Sciatic nerve (tissue), 2 donors: ENCODE data around the gene ATG101. TPM values are rescaled to one million over a fixed set of nuclear protein-coding genes. Genes with fewer than 3 reads are reported as not detected.

Experiments
- ATAC-seq: fragments of 200-7000 bp; cut with Tn5 transposase; one replicate; pipeline ENCODE4 v1.9.1; 2020; ENCODE audit warnings: mild to moderate bottlenecking, moderate library complexity
- DNase-seq: peaks from one replicate; pipeline ENCODE4 v3.0.0-alpha.2; 2020; ENCODE audit warnings: low spot score
- intact Hi-C: fragments of 100-400 bp; cut with DNase I; formaldehyde crosslinking; loops from one replicate; pipeline ENCODE4 v1.14.2; 2022
- total RNA-seq: library from RNA; stranded (reverse); fragmentation: NEBNext Ultra II Directional; extraction: Animal tissue kit (Norgen Biotek cat#: 25700); gene quantifications from one replicate; pipeline ENCODE4 v1.2.1, GENCODE V29; 2021
- donor health status: DM: no; HTN: no; CAD: no.
- donor health status: DM: no; HTN: no; CAD: no.

The ATG101 gene
- total RNA-seq, 1 donor from 2014 or later: 28.2 TPM

DNA sequence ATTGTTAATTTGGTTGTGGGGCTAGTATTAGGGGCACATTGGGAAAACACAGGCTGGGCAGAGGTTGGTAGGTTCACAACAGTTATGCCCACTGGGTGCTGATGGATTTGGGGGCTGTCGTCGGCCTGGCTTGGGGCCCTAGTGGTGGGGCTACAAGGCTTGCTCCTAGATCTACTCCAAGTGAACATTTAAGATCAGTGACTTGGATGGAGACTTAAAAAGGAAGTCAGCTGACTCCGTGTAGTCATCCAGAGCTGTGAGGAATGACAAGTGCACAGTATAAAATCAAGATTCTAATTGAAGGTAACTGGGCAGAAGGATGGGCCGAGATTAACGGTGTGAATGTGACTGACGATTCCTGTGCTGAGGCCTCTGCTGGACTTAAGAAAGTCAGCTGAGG lies 31.3 kb upstream of the ATG101 start:
- intact Hi-C loops: no loop called here
- DNase-seq: no peak
- peak; percentile 9 for ATAC-seq

DNA sequence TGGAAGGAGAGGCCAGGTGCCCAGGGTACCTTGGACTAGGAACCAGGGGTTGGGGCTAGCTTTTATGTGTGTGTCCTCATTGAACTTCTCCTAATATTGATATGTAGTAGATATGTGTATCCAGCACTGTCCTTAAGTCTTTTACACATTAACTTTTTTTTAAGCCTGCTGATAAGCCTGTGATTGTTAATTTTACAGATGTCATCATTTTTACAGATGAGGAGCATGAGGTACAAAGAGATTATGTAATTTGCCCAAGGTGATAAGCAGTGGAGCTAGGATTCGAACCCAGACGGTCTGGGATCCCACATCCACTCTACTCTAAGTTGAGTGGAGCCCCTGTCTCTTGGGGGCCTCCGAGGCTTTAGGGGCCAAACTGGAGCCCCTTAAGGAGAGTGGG lies 28.7 kb upstream of the ATG101 start:
- DNase-seq (no peak), ATAC-seq (no peak)
- intact Hi-C loops: no loop called here

DNA sequence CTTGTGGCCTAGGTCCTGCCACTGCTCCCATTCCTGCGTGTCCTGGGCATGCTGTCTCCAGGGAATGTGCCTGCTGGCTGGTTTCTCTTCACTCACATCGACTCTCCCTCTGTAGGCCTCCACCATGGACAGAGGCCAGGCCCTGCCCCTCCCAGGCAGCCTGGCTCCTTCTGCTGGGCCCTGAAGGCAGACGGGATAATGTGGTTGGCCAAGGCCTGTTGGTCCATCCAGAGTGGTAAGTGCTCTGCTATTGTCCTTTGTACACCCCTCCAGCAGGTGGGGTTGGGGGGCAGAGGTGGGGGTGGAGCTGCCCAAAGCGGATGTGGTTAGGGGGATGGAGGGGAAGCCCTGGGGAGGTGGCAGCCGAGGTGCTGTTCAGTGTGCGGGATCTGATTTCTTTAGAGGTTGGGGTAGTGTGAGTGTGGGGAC lies 28.1 kb upstream of the ATG101 start:
- ATAC-seq: no peak
- intact Hi-C loops: no loop called here
- no peak for DNase-seq

DNA sequence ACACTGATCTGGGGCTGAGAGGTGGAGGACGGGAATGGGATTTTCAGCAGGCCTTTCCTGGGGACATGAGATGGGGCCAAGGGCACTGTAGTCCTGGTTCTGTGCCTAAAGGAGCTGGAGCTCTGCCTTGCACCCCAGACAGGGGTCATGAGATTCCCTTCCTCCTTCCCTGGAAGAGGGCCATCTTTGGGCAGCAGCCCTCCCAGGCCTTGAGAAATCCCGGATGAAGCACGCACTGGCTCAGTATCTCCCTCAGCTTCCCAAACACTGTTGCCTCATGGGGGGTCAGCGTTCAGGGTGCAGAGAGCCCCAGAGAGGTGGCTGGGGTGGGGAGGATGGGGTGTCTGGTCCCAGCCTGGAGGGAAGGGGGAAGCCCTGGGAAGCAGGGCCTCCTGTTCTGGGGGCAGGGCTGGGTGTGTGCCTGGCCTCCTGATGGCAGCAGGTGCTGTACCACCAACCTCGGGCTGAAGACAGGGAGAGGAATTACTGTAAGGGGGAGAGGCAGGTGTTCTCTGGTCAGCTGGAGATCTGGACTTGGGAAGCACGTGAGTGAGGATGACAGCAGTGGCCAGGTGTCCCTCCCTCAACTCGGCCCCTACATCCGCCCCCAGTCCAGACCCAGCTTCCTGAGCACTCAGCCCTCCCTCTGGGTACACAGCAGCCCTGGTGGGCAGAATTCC lies 26.9 kb upstream of the ATG101 start:
- ATAC-seq (no peak), DNase-seq (no peak)
- intact Hi-C loops: no loop called here

DNA sequence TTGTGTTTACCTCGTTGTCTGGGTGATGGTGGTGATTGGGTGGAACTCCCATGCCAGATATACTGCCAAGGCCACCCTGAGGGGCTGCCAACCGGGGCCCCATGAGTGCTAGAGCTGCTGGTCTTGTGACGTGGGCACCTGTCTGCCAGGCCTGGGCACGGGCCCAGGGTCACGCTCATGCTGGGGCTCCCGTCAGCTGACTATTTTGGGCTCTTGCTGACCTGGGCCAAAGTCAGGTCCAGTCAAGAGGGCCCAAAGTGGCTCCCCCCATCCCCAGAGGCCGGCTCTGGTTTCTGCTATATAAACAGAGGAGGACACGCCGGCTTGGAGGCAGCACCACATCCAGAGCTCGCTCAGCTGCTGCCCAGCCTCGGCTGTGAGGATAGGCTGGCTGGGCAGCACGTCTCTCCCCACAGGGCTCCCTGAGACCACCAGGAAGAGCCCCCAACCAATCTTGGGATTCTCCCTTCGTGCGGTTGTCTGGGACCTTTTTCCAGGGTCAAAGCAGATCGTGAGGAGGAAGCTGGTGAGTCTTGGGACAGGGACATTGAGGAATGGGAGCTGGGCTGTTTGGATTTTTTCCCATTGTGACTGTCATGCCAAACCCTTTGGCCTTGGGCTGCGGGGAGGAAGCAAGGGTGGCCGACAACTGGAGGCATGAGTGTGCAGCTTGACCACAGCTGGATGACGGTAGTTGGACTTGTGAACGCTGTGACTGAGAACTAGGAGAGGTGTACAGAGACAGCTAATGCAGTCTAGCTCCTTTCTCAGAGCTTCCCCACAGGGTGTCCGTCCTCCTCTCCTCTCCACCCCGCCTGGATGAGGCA lies 26.2 kb upstream of the ATG101 start:
- peak; percentile 10 for ATAC-seq
- DNase-seq: no peak
- intact Hi-C loops: no loop called here

DNA sequence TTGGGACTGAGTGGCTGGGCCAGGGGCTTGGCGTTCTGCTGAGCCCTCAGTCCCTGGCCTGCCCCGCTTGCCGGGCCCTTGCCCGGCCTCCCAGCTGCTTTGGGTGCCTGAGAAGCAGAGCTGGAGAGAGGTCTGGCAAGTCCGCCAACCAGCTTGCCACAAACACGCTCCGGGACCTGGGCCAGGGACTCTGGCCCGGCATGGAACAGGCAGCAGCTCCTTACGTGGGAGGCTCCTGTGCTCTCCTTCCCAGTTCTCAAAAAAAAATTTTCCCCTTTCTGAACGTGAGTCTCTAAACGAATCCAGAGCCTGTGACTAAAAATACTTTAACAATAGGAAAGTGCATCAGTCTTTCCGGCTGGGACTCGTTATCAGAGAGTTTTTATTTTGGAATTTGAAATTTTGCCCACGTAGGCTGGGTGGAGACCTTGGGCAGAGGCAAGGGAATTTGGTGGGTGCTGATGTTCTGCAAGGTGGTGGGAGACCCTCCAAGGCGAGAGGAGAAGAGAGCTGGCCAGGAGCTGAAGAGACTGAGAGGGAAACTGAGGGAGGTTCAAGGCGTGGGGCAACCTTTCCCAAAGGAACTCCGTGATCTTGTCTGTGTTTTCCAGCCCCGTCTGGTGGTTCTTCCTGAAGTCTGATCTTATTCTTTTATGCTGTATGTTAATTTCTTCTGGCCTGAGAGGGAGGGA lies 25.3 kb upstream of the ATG101 start:
- intact Hi-C loops: no loop called here
- DNase-seq (peak; percentile 85), ATAC-seq (peak; percentile 78)

DNA sequence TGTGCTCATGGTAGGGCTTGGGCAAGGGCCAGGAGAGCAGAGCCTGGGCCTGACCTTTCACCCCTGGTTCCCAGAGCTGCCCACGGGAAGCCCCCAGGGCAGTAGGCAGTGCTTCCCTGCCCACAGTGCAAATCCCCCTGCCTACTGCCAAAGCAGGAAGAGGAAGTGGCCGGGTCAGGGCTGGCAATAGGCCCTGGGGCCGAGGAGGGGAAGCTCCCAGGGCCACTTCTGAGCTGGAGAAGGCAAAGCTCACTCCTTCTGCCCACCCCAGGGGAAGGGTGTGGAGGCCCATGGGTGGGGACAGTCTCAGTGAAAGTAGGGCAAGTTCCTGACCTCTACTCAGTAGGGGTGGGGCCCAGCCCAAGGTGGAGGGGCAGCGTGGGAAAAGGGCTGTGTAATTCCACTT lies 24.0 kb upstream of the ATG101 start:
- no peak for DNase-seq
- intact Hi-C loops: no loop called here
- ATAC-seq: peak; percentile 6

DNA sequence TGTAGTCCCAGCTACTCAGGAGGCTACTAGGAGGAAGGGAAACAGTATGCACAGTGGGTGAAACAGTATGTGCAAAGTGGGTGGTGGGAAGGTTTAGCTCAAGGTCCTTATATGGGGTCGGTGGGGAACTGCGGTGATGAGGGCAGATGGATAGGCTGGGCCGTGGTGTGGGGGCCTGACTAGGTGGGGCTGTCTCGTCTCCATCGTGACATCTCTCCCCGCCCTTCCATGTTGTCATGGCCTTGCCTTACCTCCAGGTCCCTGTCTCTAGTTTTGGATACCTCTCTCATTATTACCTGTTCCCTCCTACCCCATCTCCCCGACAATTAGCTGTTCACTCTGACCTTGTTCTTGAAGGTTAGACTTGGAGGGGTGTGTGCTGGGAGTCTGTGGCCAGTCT lies 22.9 kb upstream of the ATG101 start:
- intact Hi-C loops: no loop called here
- ATAC-seq (no peak), DNase-seq (no peak)

DNA sequence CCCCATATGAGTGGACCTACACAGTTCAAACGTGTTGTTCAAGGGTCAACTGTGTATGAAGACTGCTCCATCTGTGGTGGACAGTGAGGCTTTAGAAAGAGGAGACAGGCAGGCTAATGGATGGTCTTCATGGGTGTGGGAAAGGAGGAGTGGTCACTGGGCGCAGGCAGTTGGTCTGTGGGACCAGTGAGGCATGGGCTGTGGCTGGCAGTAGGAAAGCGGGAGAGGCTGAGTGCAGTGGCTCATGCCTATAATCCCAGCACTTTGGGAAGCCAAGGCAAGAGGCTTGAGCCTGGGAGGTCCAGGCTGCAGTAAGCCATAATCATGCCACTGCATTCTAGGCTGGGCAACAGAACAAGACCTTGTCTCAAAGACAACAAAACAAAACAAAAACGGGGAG lies 20.5 kb upstream of the ATG101 start:
- intact Hi-C loops: no loop called here
- DNase-seq (no peak), ATAC-seq (no peak)

DNA sequence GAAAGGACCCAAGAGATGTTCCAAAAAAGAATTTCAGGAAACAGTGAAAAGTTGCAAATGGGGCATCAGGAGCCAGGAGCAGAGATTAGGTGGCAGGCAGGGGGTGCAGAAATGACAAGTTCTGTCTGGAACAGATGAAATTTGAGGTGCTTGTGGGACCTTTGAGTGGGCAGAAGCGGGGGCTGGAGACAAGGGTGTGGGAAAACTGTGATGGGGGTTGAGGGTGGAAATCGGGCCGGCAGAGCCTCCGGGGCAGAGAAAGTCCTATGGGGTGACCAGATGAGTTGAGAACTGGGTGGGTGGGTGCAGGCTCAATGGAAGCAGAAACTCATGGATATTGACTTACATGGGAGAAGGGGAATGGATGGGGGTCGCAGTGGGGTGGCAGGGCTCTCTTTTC lies 20.1 kb upstream of the ATG101 start:
- DNase-seq (no peak), ATAC-seq (no peak)
- intact Hi-C loops: no loop called here

DNA sequence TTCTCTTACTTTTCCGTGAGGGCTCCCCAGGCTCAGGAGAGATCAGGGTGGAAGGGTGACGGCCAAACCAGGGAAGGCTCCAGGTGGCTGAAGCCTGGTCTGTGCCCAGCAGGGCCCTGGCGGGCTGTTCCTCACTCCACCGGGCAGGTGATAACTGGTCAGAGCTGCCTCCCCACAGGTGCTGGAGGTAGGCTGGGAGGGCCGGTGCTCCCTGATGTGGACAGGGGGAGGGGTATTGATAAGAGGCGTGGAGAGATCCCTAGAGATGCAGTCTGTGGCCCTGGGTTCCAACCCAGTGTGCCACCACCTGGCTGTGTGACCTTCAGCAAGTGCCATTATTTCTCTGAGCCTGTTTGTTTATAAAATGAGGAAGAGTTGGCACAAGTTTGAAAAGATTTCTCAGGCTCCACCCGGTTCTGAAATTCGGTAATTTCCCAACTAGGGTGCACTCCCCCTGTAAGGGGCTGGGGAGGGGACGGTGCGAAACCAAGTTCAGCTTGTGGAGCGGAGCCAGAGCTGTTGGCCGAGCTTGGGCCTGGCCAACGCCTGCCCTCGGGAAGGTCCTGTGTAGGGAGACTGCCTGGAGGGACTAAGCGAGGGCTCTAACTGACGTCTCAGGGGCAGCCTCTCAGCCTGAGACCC lies 19.5 kb upstream of the ATG101 start:
- ATAC-seq (peak; percentile 15), DNase-seq (peak; percentile 83)
- intact Hi-C loops: no loop called here

DNA sequence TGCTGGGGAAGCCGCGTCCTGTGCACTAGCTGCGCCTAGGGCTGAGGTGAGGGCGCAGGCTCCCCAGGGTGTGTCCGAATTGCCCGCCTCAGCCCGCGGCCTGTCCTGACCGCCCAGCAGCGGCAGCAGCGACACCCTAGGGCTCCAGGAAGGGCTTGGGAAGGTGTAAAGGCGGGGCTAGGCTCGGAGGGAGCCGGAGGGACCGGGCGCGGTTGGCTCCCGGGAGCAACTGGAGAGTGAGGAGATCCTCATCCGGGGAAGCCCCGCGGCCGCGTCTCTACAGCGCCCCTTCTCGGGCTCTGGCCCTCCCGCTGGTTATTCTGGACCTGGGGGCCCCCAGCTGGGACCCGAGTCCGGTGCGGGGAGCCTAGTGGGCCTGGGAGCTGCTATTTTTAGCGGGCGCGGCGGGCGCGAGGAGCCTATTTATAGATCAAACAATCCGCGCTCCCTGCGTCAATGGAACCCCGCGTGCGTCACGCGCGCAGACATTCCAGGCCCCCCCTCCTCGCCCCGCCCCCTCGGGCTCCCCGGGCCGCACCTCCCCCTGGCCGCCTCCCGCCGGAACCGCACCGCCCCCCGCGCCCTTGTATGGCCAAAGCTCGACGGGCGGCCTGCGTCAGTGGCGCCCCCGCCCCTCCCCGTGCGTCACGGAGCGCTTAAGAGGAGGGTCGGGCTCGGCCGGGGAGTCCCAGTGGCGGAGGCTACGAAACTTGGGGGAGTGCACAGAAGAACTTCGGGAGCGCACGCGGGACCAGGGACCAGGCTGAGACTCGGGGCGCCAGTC lies 18.8 kb upstream of the ATG101 start, which contains the start of gene NR4A1:
Gene NR4A1, plus strand, starts transcription at position 685 of the 784 bp plus-strand sequence. CDS start 2,887 bp downstream, outside the sequence.
- intact Hi-C loops: no loop called here
- DNase-seq (peak; percentile 100), ATAC-seq (peak; percentile 82)

DNA sequence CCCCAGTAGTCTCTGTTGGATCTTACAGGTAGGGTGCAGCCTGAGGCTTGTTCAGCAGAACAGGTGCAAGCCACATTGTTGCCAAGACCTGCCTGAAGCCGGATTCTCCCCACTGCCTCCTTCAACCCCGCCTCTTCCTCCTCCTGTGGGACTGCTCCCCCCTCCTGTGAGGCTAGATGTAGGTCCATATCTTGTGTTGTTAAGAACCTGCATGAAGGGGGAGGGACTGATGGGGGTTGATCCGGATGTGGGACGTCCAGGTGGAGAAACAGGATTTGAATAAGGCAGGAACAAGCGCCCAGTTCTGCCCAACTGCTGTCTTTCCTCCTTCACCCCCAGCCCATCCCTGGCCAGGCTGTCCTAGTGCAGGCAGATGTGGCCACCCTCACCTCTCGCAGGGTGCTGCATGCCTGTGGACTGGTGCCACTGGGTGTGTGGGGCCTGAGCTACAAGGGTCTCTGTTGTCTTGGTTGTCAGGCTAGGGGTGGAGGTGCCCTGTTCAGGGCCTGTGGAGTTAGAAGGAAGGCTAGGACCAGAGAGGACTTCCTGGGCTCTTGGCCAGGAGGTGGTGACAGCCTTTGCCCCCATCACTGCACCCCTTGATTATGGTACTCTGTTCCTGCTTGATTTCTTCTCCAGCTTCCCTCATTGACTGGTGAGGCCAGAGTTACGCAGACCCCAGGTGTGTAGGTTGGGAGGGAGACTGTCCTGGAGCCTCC lies 17.2 kb upstream of the ATG101 start:
- intact Hi-C loops: no loop called here
- DNase-seq (peak; percentile 65), ATAC-seq (no peak)

DNA sequence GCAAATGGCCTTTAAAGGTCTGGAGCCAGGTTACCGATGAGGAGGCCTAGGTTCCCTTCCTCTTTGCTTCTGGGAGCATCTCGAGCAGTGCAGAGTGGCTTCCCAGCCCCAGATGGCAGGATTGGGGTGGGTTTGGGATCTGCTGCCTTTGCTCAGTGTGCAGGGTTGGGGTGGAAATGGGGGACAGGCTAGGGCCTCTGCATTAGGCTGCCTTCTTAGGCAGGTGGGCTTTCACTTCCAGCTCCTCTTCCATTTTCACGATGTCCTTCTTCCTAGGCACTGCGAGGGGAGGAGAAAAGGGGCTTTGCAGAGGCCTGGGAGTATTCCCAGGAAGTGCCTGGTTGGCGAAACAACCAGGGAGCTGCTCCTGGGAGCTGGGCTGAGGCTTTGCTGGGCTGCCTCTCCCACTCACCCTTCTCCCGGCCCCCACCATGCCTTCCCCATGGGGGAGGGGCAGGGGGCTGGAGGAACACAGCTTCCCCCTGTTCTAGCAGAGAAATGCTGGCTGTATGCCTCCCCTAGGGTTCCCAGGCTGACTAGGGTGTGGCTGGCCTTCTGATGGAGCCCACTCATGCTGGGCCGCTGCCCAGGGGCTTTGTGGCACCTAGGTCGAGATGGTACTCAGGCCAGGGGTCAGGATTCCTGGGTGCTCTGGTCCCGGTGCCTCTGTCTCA lies 16.1 kb upstream of the ATG101 start:
- ATAC-seq: no peak
- intact Hi-C loops: no loop called here
- peak; percentile 81 for DNase-seq

DNA sequence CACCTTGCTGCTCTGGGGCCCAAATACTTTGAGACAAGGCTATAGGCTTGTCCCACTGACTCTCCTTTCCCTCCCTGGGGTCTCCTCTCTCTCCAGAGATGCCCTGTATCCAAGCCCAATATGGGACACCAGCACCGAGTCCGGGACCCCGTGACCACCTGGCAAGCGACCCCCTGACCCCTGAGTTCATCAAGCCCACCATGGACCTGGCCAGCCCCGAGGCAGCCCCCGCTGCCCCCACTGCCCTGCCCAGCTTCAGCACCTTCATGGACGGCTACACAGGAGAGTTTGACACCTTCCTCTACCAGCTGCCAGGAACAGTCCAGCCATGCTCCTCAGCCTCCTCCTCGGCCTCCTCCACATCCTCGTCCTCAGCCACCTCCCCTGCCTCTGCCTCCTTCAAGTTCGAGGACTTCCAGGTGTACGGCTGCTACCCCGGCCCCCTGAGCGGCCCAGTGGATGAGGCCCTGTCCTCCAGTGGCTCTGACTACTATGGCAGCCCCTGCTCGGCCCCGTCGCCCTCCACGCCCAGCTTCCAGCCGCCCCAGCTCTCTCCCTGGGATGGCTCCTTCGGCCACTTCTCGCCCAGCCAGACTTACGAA lies 15.4 kb upstream of the ATG101 start:
- peak; percentile 80 for DNase-seq
- ATAC-seq: no peak
- intact Hi-C loops: no loop called here

DNA sequence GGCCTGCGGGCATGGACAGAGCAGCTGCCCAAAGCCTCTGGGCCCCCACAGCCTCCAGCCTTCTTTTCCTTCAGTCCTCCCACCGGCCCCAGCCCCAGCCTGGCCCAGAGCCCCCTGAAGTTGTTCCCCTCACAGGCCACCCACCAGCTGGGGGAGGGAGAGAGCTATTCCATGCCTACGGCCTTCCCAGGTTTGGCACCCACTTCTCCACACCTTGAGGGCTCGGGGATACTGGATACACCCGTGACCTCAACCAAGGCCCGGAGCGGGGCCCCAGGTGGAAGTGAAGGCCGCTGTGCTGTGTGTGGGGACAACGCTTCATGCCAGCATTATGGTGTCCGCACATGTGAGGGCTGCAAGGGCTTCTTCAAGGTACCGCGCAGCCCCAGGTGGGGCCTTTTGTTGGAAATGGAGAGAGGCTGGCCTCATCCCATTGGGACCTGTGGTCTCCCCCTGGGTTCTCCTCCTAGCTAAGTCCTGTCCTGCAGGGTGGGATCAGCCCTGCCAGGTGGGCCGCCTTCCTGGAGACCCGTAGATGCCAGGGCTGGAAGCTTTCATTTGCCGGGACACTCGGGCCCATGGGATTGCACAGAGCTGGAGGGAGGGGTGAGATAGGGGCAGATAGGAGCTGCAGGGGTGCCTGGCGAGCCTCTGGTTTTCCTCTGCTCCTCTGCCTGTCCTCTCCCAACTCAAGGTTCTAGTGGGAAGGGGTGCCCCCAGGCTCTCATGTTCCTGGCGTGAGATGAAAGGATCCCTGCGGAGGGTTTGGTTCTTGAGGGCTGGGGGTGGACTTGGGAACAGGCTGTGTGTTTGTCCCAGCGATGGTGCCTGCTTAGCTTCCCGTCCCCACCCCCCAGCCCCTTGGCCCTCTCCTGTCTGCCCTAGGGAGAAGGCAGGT lies 14.7 kb upstream of the ATG101 start:
- intact Hi-C loops: no loop called here
- DNase-seq (peak; percentile 73), ATAC-seq (no peak)
